ENCODE results near the gene BAIAP2. TPM values are rescaled to one million over a fixed set of nuclear protein-coding genes. Genes with fewer than 3 reads are reported as not detected.
A peak's percentile ranks its signal among the peaks of the same experiment; 100 is the strongest.

BAIAP2 gene
- total and polyA plus RNA-seq, 10 of the 15 experiments (the other 5 are each of a cell fraction or from before 2014, with no cell fraction given): 0.15 to 1.2 (median 0.46) TPM; not detected in 2

DNA sequence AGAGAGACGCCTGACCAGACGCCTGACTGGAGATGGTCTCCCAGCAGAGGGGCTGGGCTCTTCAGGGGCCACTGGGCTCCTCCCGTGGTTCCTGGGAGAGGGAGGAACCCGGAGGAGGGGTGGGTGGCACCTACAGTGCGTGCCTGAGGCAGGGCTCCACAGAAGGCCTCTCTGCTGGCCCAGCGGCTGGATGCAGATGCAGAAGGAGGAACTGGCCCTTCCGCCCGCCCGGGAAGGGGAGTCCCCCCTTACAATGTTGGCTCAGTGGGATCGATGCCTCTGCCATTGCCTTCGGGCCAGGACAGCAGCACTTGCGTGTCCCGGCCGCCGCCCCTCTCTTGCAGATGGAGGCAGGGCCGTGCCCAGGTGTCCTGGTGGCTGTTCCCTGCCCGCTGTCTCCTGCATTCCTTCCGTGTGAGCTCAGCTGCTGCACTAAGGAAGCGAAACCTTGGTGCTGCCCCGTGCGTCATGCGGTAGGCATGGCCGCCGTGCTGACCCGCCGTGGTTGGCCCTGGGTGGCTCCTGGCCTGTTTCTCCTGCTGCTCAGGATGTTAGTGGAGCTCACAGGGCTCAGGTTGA lies 15.1 kb downstream of the BAIAP2 start (continued):
- TF ChIP-seq ZNF687 (IDR thresholded peaks at IDR 0.05): peak; percentile 36; the same call in 1 of the 2 replicates
- TF ChIP-seq ZNF592 (IDR thresholded peaks at IDR 0.05): no peak
- no peak for TF ChIP-seq SIX5 (IDR thresholded peaks at IDR 0.05; ENCODE audit: low read depth, low read length, severe bottlenecking)
- peak; percentile 40; the same call in 1 of the 2 replicates for TF ChIP-seq BMI1 (IDR thresholded peaks at IDR 0.05; ENCODE audit: borderline replicate concordance)
- TF ChIP-seq NFYB (IDR thresholded peaks at IDR 0.05; ENCODE audit: insufficient read depth, low read depth, low read length): no peak
- no peak for TF ChIP-seq TBL1XR1 (IDR thresholded peaks at IDR 0.05; ENCODE audit: low read depth, low read length)
- TF ChIP-seq ZZZ3 (IDR thresholded peaks at IDR 0.05; ENCODE audit: control insufficient read depth, insufficient read length, low read depth): no peak
- TF ChIP-seq MYB (IDR thresholded peaks at IDR 0.05; ENCODE audit: borderline replicate concordance, low read depth, low read length): no peak
- TF ChIP-seq LARP7 (IDR thresholded peaks at IDR 0.05): no peak
- TF ChIP-seq KDM1A (IDR thresholded peaks at IDR 0.05; ENCODE audit: borderline replicate concordance): no peak
- TF ChIP-seq RFX5 (IDR thresholded peaks at IDR 0.05; ENCODE audit: low read depth, low read length): no peak
- peak; percentile 78 for TF ChIP-seq YY1 (IDR thresholded peaks at IDR 0.05; ENCODE audit: low read depth, low read length)
- TF ChIP-seq ETV6 (conservative IDR thresholded peaks at IDR 0.05 in 1 of 2, IDR thresholded peaks at IDR 0.05 in 1 of 2; ENCODE audit: borderline replicate concordance in 1 of 2, low read depth in 1 of 2): no peak
- TF ChIP-seq EP300 (IDR thresholded peaks at IDR 0.05; ENCODE audit: borderline replicate concordance in 1 of 2, control insufficient read depth in 1 of 2, low read depth in 2 of 2, low read length in 2 of 2): peak in 1 of 2 experiments; percentile 77; a peak in 2 of 4 replicates
- TF ChIP-seq BRCA1 (IDR thresholded peaks at IDR 0.05; ENCODE audit: low read depth, low read length): no peak
- TF ChIP-seq CHD2 (IDR thresholded peaks at IDR 0.05; ENCODE audit: borderline replicate concordance, low read depth, low read length): peak; percentile 60; the same call in 1 of the 2 replicates
- TF ChIP-seq NFYA (IDR thresholded peaks at IDR 0.05; ENCODE audit: borderline replicate concordance, low read depth, low read length): no peak
- no peak for TF ChIP-seq SIN3A (IDR thresholded peaks at IDR 0.05; ENCODE audit: low read depth, low read length)
- TF ChIP-seq RAD21 (IDR thresholded peaks at IDR 0.05; ENCODE audit: insufficient read depth, low read depth, low read length): no peak
- no peak for TF ChIP-seq SREBF1 (IDR thresholded peaks at IDR 0.05; ENCODE audit: low read length)
